ENCODE results near the gene DDO.

DDO gene

GRCh38 chr6:110446405-110446804 lies 31.0 kb upstream of the DDO start:
- TF ChIP-seq CEBPB (IDR thresholded peaks at IDR 0.05) (no peak), TCF12 (IDR thresholded peaks at IDR 0.05; ENCODE audit: low read depth) (no peak), YY1 (IDR thresholded peaks at IDR 0.05; ENCODE audit: low read depth) (no peak), TEAD4 (IDR thresholded peaks at IDR 0.05) (no peak), EGR1 (IDR thresholded peaks at IDR 0.05) (no peak), RAD21 (IDR thresholded peaks at IDR 0.05; ENCODE audit: low read depth) (no peak), EP300 (IDR thresholded peaks at IDR 0.05; ENCODE audit: borderline replicate concordance) (no peak), NFIC (IDR thresholded peaks at IDR 0.05) (no peak), TAF1 (IDR thresholded peaks at IDR 0.05; ENCODE audit: low read depth) (no peak), ZBTB7A (IDR thresholded peaks at IDR 0.05; ENCODE audit: low read depth) (no peak), USF1 (IDR thresholded peaks at IDR 0.05) (no peak), CREB1 (IDR thresholded peaks at IDR 0.05; ENCODE audit: low read depth) (no peak), FOXM1 (IDR thresholded peaks at IDR 0.05; ENCODE audit: borderline replicate concordance, low read depth) (no peak), MAX (IDR thresholded peaks at IDR 0.05) (no peak), REST (IDR thresholded peaks at IDR 0.05; ENCODE audit: low read depth) (no peak)

- no peak for TF ChIP-seq REST (IDR thresholded peaks at IDR 0.05; ENCODE audit: low read depth)
- TF ChIP-seq YY1 (IDR thresholded peaks at IDR 0.05; ENCODE audit: low read depth): no peak
- TF ChIP-seq TCF12 (IDR thresholded peaks at IDR 0.05; ENCODE audit: low read depth): no peak
- TF ChIP-seq MAX (IDR thresholded peaks at IDR 0.05): no peak
- no peak for TF ChIP-seq TAF1 (IDR thresholded peaks at IDR 0.05; ENCODE audit: low read depth)
- TF ChIP-seq FOXM1 (IDR thresholded peaks at IDR 0.05; ENCODE audit: borderline replicate concordance, low read depth): no peak
- TF ChIP-seq NFIC (IDR thresholded peaks at IDR 0.05): no peak
- TF ChIP-seq ZBTB7A (IDR thresholded peaks at IDR 0.05; ENCODE audit: low read depth): no peak
- TF ChIP-seq TEAD4 (IDR thresholded peaks at IDR 0.05): no peak
- TF ChIP-seq CEBPB (IDR thresholded peaks at IDR 0.05): no peak
- no peak for TF ChIP-seq CREB1 (IDR thresholded peaks at IDR 0.05; ENCODE audit: low read depth)
These were observed 24.7 kb upstream of the DDO start for GRCh38 chr6:110440026-110440425.

GRCh38 chr6:110439356-110439755 lies 24.0 kb upstream of the DDO start:
- no peak for TF ChIP-seq FOXM1 (IDR thresholded peaks at IDR 0.05; ENCODE audit: borderline replicate concordance, low read depth)
- TF ChIP-seq CEBPB (IDR thresholded peaks at IDR 0.05): no peak
- no peak for TF ChIP-seq TEAD4 (IDR thresholded peaks at IDR 0.05)
- TF ChIP-seq TCF12 (IDR thresholded peaks at IDR 0.05; ENCODE audit: low read depth): no peak
- TF ChIP-seq RAD21 (IDR thresholded peaks at IDR 0.05; ENCODE audit: low read depth): no peak
- no peak for TF ChIP-seq REST (IDR thresholded peaks at IDR 0.05; ENCODE audit: low read depth)
- no peak for TF ChIP-seq EP300 (IDR thresholded peaks at IDR 0.05; ENCODE audit: borderline replicate concordance)
- no peak for TF ChIP-seq TAF1 (IDR thresholded peaks at IDR 0.05; ENCODE audit: low read depth)
- TF ChIP-seq YY1 (IDR thresholded peaks at IDR 0.05; ENCODE audit: low read depth): no peak
- no peak for TF ChIP-seq NFIC (IDR thresholded peaks at IDR 0.05)
- no peak for TF ChIP-seq EGR1 (IDR thresholded peaks at IDR 0.05)
- TF ChIP-seq CREB1 (IDR thresholded peaks at IDR 0.05; ENCODE audit: low read depth): no peak
- no peak for TF ChIP-seq MAX (IDR thresholded peaks at IDR 0.05)

- no peak for TF ChIP-seq YY1 (IDR thresholded peaks at IDR 0.05; ENCODE audit: low read depth)
- TF ChIP-seq USF1 (IDR thresholded peaks at IDR 0.05): no peak
- TF ChIP-seq TAF1 (IDR thresholded peaks at IDR 0.05; ENCODE audit: low read depth): no peak
- TF ChIP-seq EGR1 (IDR thresholded peaks at IDR 0.05): no peak
- TF ChIP-seq FOXM1 (IDR thresholded peaks at IDR 0.05; ENCODE audit: borderline replicate concordance, low read depth): no peak
- TF ChIP-seq ZBTB7A (IDR thresholded peaks at IDR 0.05; ENCODE audit: low read depth): no peak
- no peak for TF ChIP-seq REST (IDR thresholded peaks at IDR 0.05; ENCODE audit: low read depth)
- no peak for TF ChIP-seq NFIC (IDR thresholded peaks at IDR 0.05)
- TF ChIP-seq TEAD4 (IDR thresholded peaks at IDR 0.05): no peak
- no peak for TF ChIP-seq CEBPB (IDR thresholded peaks at IDR 0.05)
These were observed 19.7 kb upstream of the DDO start for GRCh38 chr6:110434961-110435602.
